Left lung (tissue), 14 donors: Measurements from ENCODE around the gene SYT6. TPM values are rescaled to one million over a fixed set of nuclear protein-coding genes. Genes with fewer than 3 reads are reported as not detected.

Source experiments
- ATAC-seq: fragments of 200-7000 bp; cut with Tn5 transposase; one replicate; pipeline ENCODE4 v1.9.1; 2020; ENCODE audit warnings: moderate library complexity
- DNase-seq, 4 donors: peaks; one replicate each; pipeline ENCODE4 v3.0.0-alpha.2; 2013 to 2020
- H3K27ac ChIP-seq, 2 donors: fragments of 200-600 bp; sonication (generic) in 1 of 2; one replicate each; pipeline versions ENCODE4 v1.5.0 to v1.8.0; 2020 to 2021
- H3K27me3 ChIP-seq, 2 donors: fragments of 200-600 bp; sonication (generic) in 1 of 2; one replicate each; pipeline versions ENCODE4 v1.5.0 to v1.8.0; 2020 to 2021
- H3K36me3 ChIP-seq, 2 donors: fragments of 200-600 bp; sonication (generic) in 1 of 2; one replicate each; pipeline versions ENCODE4 v1.5.0 to v1.8.0; 2020 to 2021
- H3K4me1 ChIP-seq, 2 donors: fragments of 200-600 bp; one replicate each; pipeline ENCODE4 v1.8.0; 2021
- H3K4me3 ChIP-seq, 2 donors: fragments of 200-600 bp; sonication (generic) in 1 of 2; one replicate each; pipeline versions ENCODE4 v1.5.0 to v1.8.0; 2020 to 2021; ENCODE audit warnings: mild to moderate bottlenecking in 1 of 2
- H3K9me3 ChIP-seq, 2 donors: fragments of 200-600 bp; sonication (generic) in 1 of 2; one replicate each; pipeline versions ENCODE4 v1.5.0 to v1.8.0; 2020 to 2021
- CTCF ChIP-seq, 2 donors: fragments of 200-600 bp; sonication (generic) in 1 of 2; IDR thresholded peaks; one replicate each; pipeline versions ENCODE4 v1.5.0 to v1.8.0; 2021; ENCODE audit warnings: antibody characterized with exemption in 2 of 2
- intact Hi-C, 2 donors: fragments of 100-400 bp; cut with DNase I; formaldehyde crosslinking; loops; one replicate each; pipeline versions ENCODE4 v1.11.2 to v1.14.2; 2022
- long read RNA-seq, 12 donors: library from polyadenylated mRNA in 2 of 12; unstranded in 2 of 12; transcript quantifications; one replicate each; pipeline ENCODE4 v2.0.0 and lab custom pipeline, GENCODE V29; 2019 to 2026
- polyA plus RNA-seq, 6 donors: library from polyadenylated mRNA; unstranded; fragments of 120-200 nt; gene quantifications; one replicate each; pipeline ENCODE4 v1.2.1, GENCODE V29; 2013; ENCODE audit not compliant: insufficient read length in 6 of 6
- total RNA-seq, 2 donors: library from RNA; stranded (reverse); fragmentation: NEBNext Ultra II Directional; extraction: Animal tissue kit (Norgen Biotek cat#: 25700); gene quantifications; one replicate each; pipeline ENCODE4 v1.2.1, GENCODE V29; 2021
- donor health status: DM: no; HTN: yes; CAD: no.
- donor health status: DM: no; HTN: no; CAD: no.

The SYT6 gene
- total RNA-seq: not detected
- polyA plus RNA-seq: 10 to 100 TPM; 10.9 to 21.9 (median 12.6) TPM
- long read RNA-seq, donor 1, full-length matches to known transcripts: 3 of 3 reads
- long read RNA-seq, donor 1, partial matches to known transcripts: 0 of 3 reads
- long read RNA-seq, donor 1, other reads (novel, unspliced or antisense): 0 of 3 reads
- long read RNA-seq, donor 2, full-length matches to known transcripts: 1 of 1 reads
- long read RNA-seq, donor 2, partial matches to known transcripts: 0 of 1 reads
- long read RNA-seq, donor 2, other reads (novel, unspliced or antisense): 0 of 1 reads
- long read RNA-seq, donor 3, full-length matches to known transcripts: 2 of 2 reads
- long read RNA-seq, donor 3, partial matches to known transcripts: 0 of 2 reads
- long read RNA-seq, donor 3, other reads (novel, unspliced or antisense): 0 of 2 reads
- long read RNA-seq, donor 4: 0 reads
- long read RNA-seq, donor 5, full-length matches to known transcripts: 1 of 6 reads
- long read RNA-seq, donor 5, partial matches to known transcripts: 5 of 6 reads
- long read RNA-seq, donor 5, other reads (novel, unspliced or antisense): 0 of 6 reads
- long read RNA-seq, donor 6, full-length matches to known transcripts: 3 of 9 reads
- long read RNA-seq, donor 6, partial matches to known transcripts: 0 of 9 reads
- long read RNA-seq, donor 6, other reads (novel, unspliced or antisense): 6 of 9 reads
- long read RNA-seq, donor 7, full-length matches to known transcripts: 1 of 1 reads
- long read RNA-seq, donor 7, partial matches to known transcripts: 0 of 1 reads
- long read RNA-seq, donor 7, other reads (novel, unspliced or antisense): 0 of 1 reads
- long read RNA-seq, donor 8, full-length matches to known transcripts: 2 of 2 reads
- long read RNA-seq, donor 8, partial matches to known transcripts: 0 of 2 reads
- long read RNA-seq, donor 8, other reads (novel, unspliced or antisense): 0 of 2 reads
- long read RNA-seq, donor 9: 0 reads
- long read RNA-seq, donor 10: 0 reads
- long read RNA-seq, donor 11, full-length matches to known transcripts: 4 of 4 reads
- long read RNA-seq, donor 11, partial matches to known transcripts: 0 of 4 reads
- long read RNA-seq, donor 11, other reads (novel, unspliced or antisense): 0 of 4 reads
- long read RNA-seq, donor 12: 0 reads

- H3K36me3 ChIP-seq: no peaks in the 10 kb centered on the region
- peak; percentile 9 for ATAC-seq
- peak in 2 of 4 donors; percentile 52 to 77 for DNase-seq
- H3K27ac ChIP-seq: no peak within 1 kb of the TSS
- intact Hi-C loops: no loop called here
- no peak for TF ChIP-seq CTCF (IDR thresholded peaks at IDR 0.05)
- H3K27me3 ChIP-seq: peaks cover 74 to 93% of the 10 kb centered on the region in 2 donors
- H3K4me3 ChIP-seq: peak within 1 kb of the TSS in 1 of 2 donors; percentile 30
- H3K4me1 ChIP-seq: peaks cover 19 to 31% of the 10 kb centered on the region in 2 donors
- no peaks in the 10 kb centered on the region for H3K9me3 ChIP-seq
Observed at GRCh38 chr1:114153261-114154145, at the start of gene SYT6. Gene SYT6, minus strand, starts transcription at chr1:114153869. Its CDS starts 97 bp downstream, at chr1:114153772.

- Histone ChIP-seq H3K36me3 (no peaks in the 10 kb centered on the region), H3K9me3 (no peaks in the 10 kb centered on the region), H3K4me3 (no peak overlapping the region), H3K4me1 (peaks cover 0 to 13% of the 10 kb centered on the region in 2 donors), H3K27me3 (peaks cover 0 to 38% of the 10 kb centered on the region in 2 donors), H3K27ac (no peak overlapping the region)
- intact Hi-C loops: no loop called here
- DNase-seq (no peak), ATAC-seq (no peak)
- TF ChIP-seq CTCF (IDR thresholded peaks at IDR 0.05): no peak
Observed at GRCh38 chr1:114201486-114201885, 47.8 kb upstream of the SYT6 start.

GRCh38 chr1:114199017-114199594, 45.4 kb upstream of the SYT6 start:
- TF ChIP-seq CTCF (IDR thresholded peaks at IDR 0.05): no peak
- DNase-seq (no peak), ATAC-seq (no peak)
- H3K27me3 ChIP-seq: peaks cover 0 to 43% of the 10 kb centered on the region in 2 donors
- peaks cover 0 to 13% of the 10 kb centered on the region in 2 donors for H3K4me1 ChIP-seq
- no peak overlapping the region for H3K4me3 ChIP-seq
- intact Hi-C loops: no loop called here
- H3K27ac ChIP-seq: no peak overlapping the region
- H3K36me3 ChIP-seq: no peaks in the 10 kb centered on the region
- peaks cover 0 to 2% of the 10 kb centered on the region in 2 donors for H3K9me3 ChIP-seq

- Histone ChIP-seq H3K27me3 (peaks cover 0 to 32% of the 10 kb centered on the region in 2 donors), H3K9me3 (peaks cover 0 to 2% of the 10 kb centered on the region in 2 donors), H3K27ac (no peak overlapping the region), H3K4me3 (no peak overlapping the region), H3K4me1 (peaks cover 0 to 13% of the 10 kb centered on the region in 2 donors), H3K36me3 (no peaks in the 10 kb centered on the region)
- no peak for DNase-seq
- intact Hi-C loops: no loop called here
- no peak for ATAC-seq
- TF ChIP-seq CTCF (IDR thresholded peaks at IDR 0.05): no peak
Observed at GRCh38 chr1:114196992-114197907, 43.6 kb upstream of the SYT6 start.
